ENCODE data around the gene GAMT. TPM values are rescaled to one million over a fixed set of nuclear protein-coding genes. Genes with fewer than 3 reads are reported as not detected.

Gene GAMT
- total and polyA plus RNA-seq, 2 of the 13 experiments (the other 11 are each of a cell fraction or from before 2014, with no cell fraction given) = 115 to 124 TPM

DNA sequence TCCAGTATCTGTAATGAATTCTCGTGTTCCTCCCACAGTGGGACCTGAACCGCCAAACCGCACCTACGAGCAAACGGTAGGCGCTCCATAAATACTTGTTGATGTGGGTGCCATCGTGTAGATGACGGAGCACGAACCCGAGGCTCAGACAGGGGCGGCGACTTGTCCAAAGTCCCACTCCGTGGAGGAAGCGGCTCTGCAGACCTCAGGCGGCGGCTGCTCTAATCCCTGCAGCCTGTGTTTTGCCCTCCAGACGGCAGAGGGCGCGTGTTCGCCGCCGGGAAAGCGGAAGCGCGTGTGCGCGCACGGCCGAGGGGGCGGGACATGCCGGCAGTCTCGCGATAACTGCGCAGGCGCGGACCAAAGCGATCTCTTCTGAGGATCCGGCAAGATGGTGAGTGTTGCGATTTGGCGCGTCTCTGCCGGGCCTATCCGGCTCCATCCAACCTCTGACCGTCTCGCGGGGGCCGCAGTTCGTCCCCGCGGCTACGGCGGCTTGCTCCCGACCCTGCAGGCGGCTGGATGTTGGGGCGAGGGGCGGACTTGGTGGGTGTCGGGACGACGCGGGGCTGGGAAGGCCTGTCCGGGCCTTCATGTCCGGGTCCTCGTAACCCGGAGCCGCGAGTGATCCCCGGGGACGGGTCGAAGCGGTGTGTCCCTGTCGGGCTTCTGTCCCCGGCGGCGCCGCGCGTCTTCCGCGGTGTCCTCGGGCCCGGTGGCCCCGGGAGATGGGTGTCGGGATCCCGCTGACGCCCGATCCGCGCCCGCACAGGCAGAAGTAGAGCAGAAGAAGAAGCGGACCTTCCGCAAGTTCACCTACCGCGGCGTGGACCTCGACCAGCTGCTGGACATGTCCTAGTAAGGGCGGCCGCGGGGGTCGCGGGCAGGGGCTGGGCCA, 36.9 kb upstream of the GAMT start, which contains the start of gene RPS15 (continued):
- TF ChIP-seq BCL6 (CRISPR knock-in tag; IDR thresholded peaks at IDR 0.05) = peak; percentile 69; the same call in 1 of the 2 replicates
- no peak for TF ChIP-seq MAFF (IDR thresholded peaks at IDR 0.05; ENCODE audit: low read depth, low read length)
- no peak for TF ChIP-seq IRX3 (CRISPR knock-in tag; IDR thresholded peaks at IDR 0.05; ENCODE audit: borderline replicate concordance, low read depth)
- peak; percentile 82 for TF ChIP-seq ZMAT3 (CRISPR knock-in tag; conservative IDR thresholded peaks at IDR 0.05)
- TF ChIP-seq ZNF558 (CRISPR knock-in tag; IDR thresholded peaks at IDR 0.05; ENCODE audit: borderline replicate concordance) = 0 out of 2 replicates have a peak, but pooled peaks have one; percentile 46
- TF ChIP-seq ELF4 (CRISPR knock-in tag; IDR thresholded peaks at IDR 0.05; ENCODE audit: borderline replicate concordance) = peak; percentile 79; the same call in 1 of the 2 replicates
- TF ChIP-seq, protein P1, sequence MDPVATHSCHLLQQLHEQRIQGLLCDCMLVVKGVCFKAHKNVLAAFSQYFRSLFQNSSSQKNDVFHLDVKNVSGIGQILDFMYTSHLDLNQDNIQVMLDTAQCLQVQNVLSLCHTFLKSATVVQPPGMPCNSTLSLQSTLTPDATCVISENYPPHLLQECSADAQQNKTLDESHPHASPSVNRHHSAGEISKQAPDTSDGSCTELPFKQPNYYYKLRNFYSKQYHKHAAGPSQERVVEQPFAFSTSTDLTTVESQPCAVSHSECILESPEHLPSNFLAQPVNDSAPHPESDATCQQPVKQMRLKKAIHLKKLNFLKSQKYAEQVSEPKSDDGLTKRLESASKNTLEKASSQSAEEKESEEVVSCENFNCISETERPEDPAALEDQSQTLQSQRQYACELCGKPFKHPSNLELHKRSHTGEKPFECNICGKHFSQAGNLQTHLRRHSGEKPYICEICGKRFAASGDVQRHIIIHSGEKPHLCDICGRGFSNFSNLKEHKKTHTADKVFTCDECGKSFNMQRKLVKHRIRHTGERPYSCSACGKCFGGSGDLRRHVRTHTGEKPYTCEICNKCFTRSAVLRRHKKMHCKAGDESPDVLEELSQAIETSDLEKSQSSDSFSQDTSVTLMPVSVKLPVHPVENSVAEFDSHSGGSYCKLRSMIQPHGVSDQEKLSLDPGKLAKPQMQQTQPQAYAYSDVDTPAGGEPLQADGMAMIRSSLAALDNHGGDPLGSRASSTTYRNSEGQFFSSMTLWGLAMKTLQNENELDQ (CRISPR knock-in tag; IDR thresholded peaks at IDR 0.05; ENCODE audit: borderline replicate concordance) = no peak
- peak; percentile 62; the same call in 1 of the 2 replicates for TF ChIP-seq ZNF616 (CRISPR knock-in tag; IDR thresholded peaks at IDR 0.05; ENCODE audit: low read depth)
- TF ChIP-seq FOXP1 (IDR thresholded peaks at IDR 0.05) = no peak
- TF ChIP-seq FOXP1 (CRISPR knock-in tag; IDR thresholded peaks at IDR 0.05) = no peak
- no peak for TF ChIP-seq TOPORS (CRISPR knock-in tag; IDR thresholded peaks at IDR 0.05)
- TF ChIP-seq, protein P2, sequence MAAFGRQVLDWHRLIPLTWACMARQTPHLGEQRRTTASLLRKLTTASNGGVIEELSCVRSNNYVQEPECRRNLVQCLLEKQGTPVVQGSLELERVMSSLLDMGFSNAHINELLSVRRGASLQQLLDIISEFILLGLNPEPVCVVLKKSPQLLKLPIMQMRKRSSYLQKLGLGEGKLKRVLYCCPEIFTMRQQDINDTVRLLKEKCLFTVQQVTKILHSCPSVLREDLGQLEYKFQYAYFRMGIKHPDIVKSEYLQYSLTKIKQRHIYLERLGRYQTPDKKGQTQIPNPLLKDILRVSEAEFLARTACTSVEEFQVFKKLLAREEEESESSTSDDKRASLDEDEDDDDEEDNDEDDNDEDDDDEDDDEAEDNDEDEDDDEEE (CRISPR knock-in tag; IDR thresholded peaks at IDR 0.05) = peak; percentile 96
- TF ChIP-seq ZNF30 (CRISPR knock-in tag; IDR thresholded peaks at IDR 0.05) = 0 out of 2 replicates have a peak, but pooled peaks have one; percentile 18
- TF ChIP-seq, protein P3, sequence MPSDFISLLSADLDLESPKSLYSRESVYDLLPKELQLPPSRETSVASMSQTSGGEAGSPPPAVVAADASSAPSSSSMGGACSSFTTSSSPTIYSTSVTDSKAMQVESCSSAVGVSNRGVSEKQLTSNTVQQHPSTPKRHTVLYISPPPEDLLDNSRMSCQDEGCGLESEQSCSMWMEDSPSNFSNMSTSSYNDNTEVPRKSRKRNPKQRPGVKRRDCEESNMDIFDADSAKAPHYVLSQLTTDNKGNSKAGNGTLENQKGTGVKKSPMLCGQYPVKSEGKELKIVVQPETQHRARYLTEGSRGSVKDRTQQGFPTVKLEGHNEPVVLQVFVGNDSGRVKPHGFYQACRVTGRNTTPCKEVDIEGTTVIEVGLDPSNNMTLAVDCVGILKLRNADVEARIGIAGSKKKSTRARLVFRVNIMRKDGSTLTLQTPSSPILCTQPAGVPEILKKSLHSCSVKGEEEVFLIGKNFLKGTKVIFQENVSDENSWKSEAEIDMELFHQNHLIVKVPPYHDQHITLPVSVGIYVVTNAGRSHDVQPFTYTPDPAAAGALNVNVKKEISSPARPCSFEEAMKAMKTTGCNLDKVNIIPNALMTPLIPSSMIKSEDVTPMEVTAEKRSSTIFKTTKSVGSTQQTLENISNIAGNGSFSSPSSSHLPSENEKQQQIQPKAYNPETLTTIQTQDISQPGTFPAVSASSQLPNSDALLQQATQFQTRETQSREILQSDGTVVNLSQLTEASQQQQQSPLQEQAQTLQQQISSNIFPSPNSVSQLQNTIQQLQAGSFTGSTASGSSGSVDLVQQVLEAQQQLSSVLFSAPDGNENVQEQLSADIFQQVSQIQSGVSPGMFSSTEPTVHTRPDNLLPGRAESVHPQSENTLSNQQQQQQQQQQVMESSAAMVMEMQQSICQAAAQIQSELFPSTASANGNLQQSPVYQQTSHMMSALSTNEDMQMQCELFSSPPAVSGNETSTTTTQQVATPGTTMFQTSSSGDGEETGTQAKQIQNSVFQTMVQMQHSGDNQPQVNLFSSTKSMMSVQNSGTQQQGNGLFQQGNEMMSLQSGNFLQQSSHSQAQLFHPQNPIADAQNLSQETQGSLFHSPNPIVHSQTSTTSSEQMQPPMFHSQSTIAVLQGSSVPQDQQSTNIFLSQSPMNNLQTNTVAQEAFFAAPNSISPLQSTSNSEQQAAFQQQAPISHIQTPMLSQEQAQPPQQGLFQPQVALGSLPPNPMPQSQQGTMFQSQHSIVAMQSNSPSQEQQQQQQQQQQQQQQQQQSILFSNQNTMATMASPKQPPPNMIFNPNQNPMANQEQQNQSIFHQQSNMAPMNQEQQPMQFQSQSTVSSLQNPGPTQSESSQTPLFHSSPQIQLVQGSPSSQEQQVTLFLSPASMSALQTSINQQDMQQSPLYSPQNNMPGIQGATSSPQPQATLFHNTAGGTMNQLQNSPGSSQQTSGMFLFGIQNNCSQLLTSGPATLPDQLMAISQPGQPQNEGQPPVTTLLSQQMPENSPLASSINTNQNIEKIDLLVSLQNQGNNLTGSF (CRISPR knock-in tag; IDR thresholded peaks at IDR 0.05) = peak; percentile 94

Measured in HepG2 (cell line).